H9 (cell line): ENCODE results near the gene NOSIP. TPM values are rescaled to one million over a fixed set of nuclear protein-coding genes. Genes with fewer than 3 reads are reported as not detected.

Source experiments
- DNase-seq: peaks from one replicate; pipeline ENCODE4 v3.0.0-alpha.2; 2017
- H2AFZ ChIP-seq: one replicate; pipeline ENCODE4 v1.6.1; 2013; ENCODE audit warnings: mild to moderate bottlenecking, low read length, control low read depth, moderate library complexity
- H2AK5ac ChIP-seq: 2 replicates; pipeline ENCODE4 v1.6.1; 2013; ENCODE audit warnings: low read length, control low read depth, mixed read lengths; ENCODE audit not compliant: insufficient read length
- H2BK120ac ChIP-seq: one replicate; pipeline ENCODE4 v1.6.1; 2013; ENCODE audit warnings: low read depth, mild to moderate bottlenecking, low read length, control low read depth, inconsistent platforms; ENCODE audit not compliant: poor library complexity, severe bottlenecking
- H2BK12ac ChIP-seq: 2 replicates; pipeline ENCODE4 v1.6.1; 2013; ENCODE audit warnings: low read length, control low read depth, mixed read lengths, low read depth; ENCODE audit not compliant: insufficient read length
- H2BK15ac ChIP-seq: 2 replicates; pipeline ENCODE4 v1.6.1; 2013; ENCODE audit warnings: low read depth, low read length, control low read depth
- H2BK20ac ChIP-seq: one replicate; pipeline ENCODE4 v1.6.1; 2013; ENCODE audit warnings: low read depth, mild to moderate bottlenecking, low read length, control low read depth, inconsistent platforms; ENCODE audit not compliant: poor library complexity, severe bottlenecking
- H2BK5ac ChIP-seq: 2 replicates; pipeline ENCODE4 v1.6.1; 2013; ENCODE audit warnings: low read length, control low read depth, mixed read lengths; ENCODE audit not compliant: insufficient read length
- H3K14ac ChIP-seq: 2 replicates; pipeline ENCODE4 v1.6.1; 2013; ENCODE audit warnings: low read length, control low read depth; ENCODE audit not compliant: insufficient read depth
- H3K18ac ChIP-seq: 2 replicates; pipeline ENCODE4 v1.6.1; 2013; ENCODE audit warnings: low read depth, mild to moderate bottlenecking, mixed read lengths, low read length, control low read depth; ENCODE audit not compliant: insufficient read length
- H3K23ac ChIP-seq: 2 replicates; pipeline ENCODE4 v1.6.1; 2013; ENCODE audit warnings: low read length, control low read depth, mixed read lengths, low read depth; ENCODE audit not compliant: insufficient read length
- H3K23me2 ChIP-seq: 2 replicates; pipeline ENCODE4 v1.6.1; 2013; ENCODE audit warnings: low read depth, mild to moderate bottlenecking, mixed read lengths, low read length, control low read depth; ENCODE audit not compliant: insufficient read length, poor library complexity, severe bottlenecking
- H3K27ac ChIP-seq: 2 replicates; pipeline ENCODE4 v1.5.1; 2013; ENCODE audit warnings: low read length, control low read depth, mixed read lengths, low read depth; ENCODE audit not compliant: insufficient read length
- H3K27me3 ChIP-seq: 2 replicates; pipeline ENCODE4 v1.6.1; 2013; ENCODE audit warnings: low read length, control low read depth, inconsistent platforms; ENCODE audit not compliant: insufficient read depth
- H3K4ac ChIP-seq: 2 replicates; pipeline ENCODE4 v1.6.1; 2013; ENCODE audit warnings: low read depth, mild to moderate bottlenecking, control low read depth, inconsistent platforms, low read length, moderate library complexity
- H3K4me1 ChIP-seq: 2 replicates; pipeline ENCODE4 v1.6.1; 2013; ENCODE audit warnings: low read length, control low read depth, inconsistent platforms; ENCODE audit not compliant: insufficient read depth
- H3K4me2 ChIP-seq: 2 replicates; pipeline ENCODE4 v1.6.1; 2013; ENCODE audit warnings: low read length, control low read depth, mixed read lengths; ENCODE audit not compliant: insufficient read length, insufficient read depth
- H3K56ac ChIP-seq: 2 replicates; pipeline ENCODE4 v1.6.1; 2013; ENCODE audit warnings: low read depth, mild to moderate bottlenecking, mixed read lengths, low read length, control low read depth; ENCODE audit not compliant: insufficient read length
- H3K79me1 ChIP-seq: 2 replicates; pipeline ENCODE4 v1.6.1; 2013; ENCODE audit warnings: low read depth, mild to moderate bottlenecking, moderate library complexity, low read length, control low read depth, inconsistent platforms; ENCODE audit not compliant: insufficient read depth, poor library complexity, severe bottlenecking
- H3K79me2 ChIP-seq: 2 replicates; pipeline ENCODE4 v1.6.1; 2013; ENCODE audit warnings: low read length, control low read depth, inconsistent platforms; ENCODE audit not compliant: insufficient read depth
- H3K9ac ChIP-seq: 2 replicates; pipeline ENCODE4 v1.6.1; 2013; ENCODE audit warnings: low read length, control low read depth, mixed read lengths; ENCODE audit not compliant: insufficient read length; ENCODE audit errors: extremely low read depth
- H3K9me3 ChIP-seq: one replicate; pipeline ENCODE4 v1.6.1; 2013; ENCODE audit warnings: low read depth, low read length, inconsistent platforms; ENCODE audit not compliant: control insufficient read depth
- H3T11ph ChIP-seq: one replicate; pipeline ENCODE4 v1.6.1; 2013; ENCODE audit warnings: mild to moderate bottlenecking, low read length, control low read depth, inconsistent platforms
- H4K20me1 ChIP-seq: one replicate; pipeline ENCODE4 v1.6.1; 2013; ENCODE audit not compliant: control insufficient read depth, insufficient read length, insufficient read depth
- H4K5ac ChIP-seq: 2 replicates; pipeline ENCODE4 v1.6.1; 2013; ENCODE audit warnings: low read depth, mild to moderate bottlenecking, mixed read lengths, low read length, control low read depth; ENCODE audit not compliant: insufficient read length
- H4K8ac ChIP-seq: replicated peaks from 2 replicates; pipeline ENCODE4 v1.6.1; 2013; ENCODE audit warnings: low read length, control low read depth, mixed read lengths, low read depth; ENCODE audit not compliant: insufficient read length
- H4K91ac ChIP-seq: 2 replicates; pipeline ENCODE4 v1.6.1; 2013; ENCODE audit warnings: low read depth, mild to moderate bottlenecking, moderate library complexity, mixed read lengths, low read length, control low read depth; ENCODE audit not compliant: insufficient read length
- H3K27ac Mint-ChIP-seq, 3 experiments: 2 replicates in 2 of 3; 3 replicates in 1 of 3; pipeline ENCODE4 v1.8.0; 2020 to 2021; ENCODE audit warnings: mixed read lengths in 3 of 3, mild to moderate bottlenecking in 1 of 3, moderate library complexity in 1 of 3
- H3K27me3 Mint-ChIP-seq: 2 replicates; pipeline ENCODE4 v1.8.0; 2021; ENCODE audit warnings: low read depth, mild to moderate bottlenecking, moderate library complexity, mixed read lengths
- H3K36me3 Mint-ChIP-seq, 3 experiments: 2 replicates in 2 of 3; 3 replicates in 1 of 3; pipeline ENCODE4 v1.8.0; 2020 to 2021; ENCODE audit warnings: low read depth in 3 of 3, mixed read lengths in 3 of 3; ENCODE audit not compliant: insufficient read depth in 1 of 3
- H3K4me1 Mint-ChIP-seq, 2 experiments: 2 replicates each; pipeline ENCODE4 v1.8.0; 2020; ENCODE audit warnings: mixed read lengths in 2 of 2
- H3K4me3 Mint-ChIP-seq, 2 experiments: 2 replicates in 1 of 2; 3 replicates in 1 of 2; pipeline ENCODE4 v1.8.0; 2020 to 2021; ENCODE audit warnings: mild to moderate bottlenecking in 2 of 2, mixed read lengths in 2 of 2, moderate library complexity in 1 of 2
- H3K9me3 Mint-ChIP-seq, 2 experiments: 2 replicates in 1 of 2; 3 replicates in 1 of 2; pipeline ENCODE4 v1.8.0; 2020; ENCODE audit warnings: mild to moderate bottlenecking in 2 of 2, mixed read lengths in 2 of 2, moderate library complexity in 1 of 2
- CTCF ChIP-seq: fragments of 200-600 bp; sonication (generic); conservative IDR thresholded peaks from 3 replicates; pipeline ENCODE4 v1.8.0; 2021; ENCODE audit warnings: antibody characterized with exemption, mild to moderate bottlenecking
- WGBS: extraction: QIAGEN DNeasy Blood & Tissue Kit; methylation state at CpG from one replicate; pipeline ENCODE4 v1.1.7; 2013; ENCODE audit warnings: missing lambda C conversion rate, low lambda C conversion rate, mixed read lengths; ENCODE audit not compliant: insufficient read length; ENCODE audit errors: extremely low coverage; 5-methylcytosine and 5-hydroxymethylcytosine counted together
- total RNA-seq: library from RNA; stranded (reverse); gene quantifications from 2 replicates; pipeline ENCODE4 v1.2.1, GENCODE V29; 2021

The NOSIP gene
- total RNA-seq, 1 experiment from 2014 or later = 78.4 TPM

GRCh38 chr19:49605605-49606004 lies 25.2 kb upstream of the NOSIP start:
- Mint-ChIP-seq H3K4me3 (no peak overlapping the region), H3K4me1 (no peaks in the 10 kb centered on the region), H3K36me3 (peaks cover 32 to 87% (median 77%) of the 10 kb centered on the region in 3 experiments; a peak in 6 of 7 replicates), H3K27ac (no peak overlapping the region), H3K27me3 (no peaks in the 10 kb centered on the region), H3K9me3 (no peaks in the 10 kb centered on the region)
- H2BK5ac ChIP-seq = no peak overlapping the region
- no peaks in the 10 kb centered on the region for H3K23me2 ChIP-seq
- H3K27ac ChIP-seq = no peak overlapping the region
- no peak overlapping the region for H3K4me2 ChIP-seq
- H3K23ac ChIP-seq = no peak overlapping the region
- H3K27me3 ChIP-seq = no peaks in the 10 kb centered on the region
- H2BK20ac ChIP-seq = no peak overlapping the region
- WGBS = no CpG with 5 or more reads among the region's 7 CpGs
- no peaks in the 10 kb centered on the region for H3K79me1 ChIP-seq
- H2BK12ac ChIP-seq = no peak overlapping the region
- no peak overlapping the region for H3K9ac ChIP-seq
- no peak overlapping the region for H3K56ac ChIP-seq
- no peak for TF ChIP-seq CTCF
- H3K79me2 ChIP-seq = peaks cover 18% of the 10 kb centered on the region; the same call in 1 of the 2 replicates
- no peak overlapping the region for H4K91ac ChIP-seq
- H3K9me3 ChIP-seq = no peaks in the 10 kb centered on the region
- no peak overlapping the region for H2BK15ac ChIP-seq
- no peak overlapping the region for H3K18ac ChIP-seq
- H3K4ac ChIP-seq = no peak overlapping the region
- no peak overlapping the region for H2BK120ac ChIP-seq
- H4K20me1 ChIP-seq = no peaks in the 10 kb centered on the region
- no peak overlapping the region for H3T11ph ChIP-seq
- no peaks in the 10 kb centered on the region for H3K4me1 ChIP-seq
- no peak overlapping the region for H3K14ac ChIP-seq
- no peak for DNase-seq
- H2AK5ac ChIP-seq = no peak overlapping the region
- no peak overlapping the region for H4K5ac ChIP-seq
- H4K8ac ChIP-seq = no peak overlapping the region
- H2AFZ ChIP-seq = no peak overlapping the region
